WTC11 (cell line): ENCODE results near the gene KCNIP1. TPM values are rescaled to one million over a fixed set of nuclear protein-coding genes. Genes with fewer than 3 reads are reported as not detected.

Experiments used
- ATAC-seq: fragments of 200-7000 bp; cut with Tn5 transposase; 2 replicates; pipeline ENCODE4 v1.10.0; 2021; ENCODE audit warnings: mild to moderate bottlenecking, moderate library complexity
- CTCF ChIA-PET: fragments of 300-600 bp; sonication (Branson Sonifier 250); formaldehyde crosslinking; loops from one replicate; lab custom pipeline; 2021; ENCODE audit warnings: antibody characterized with exemption; lab: Charles Lee
- POLR2A ChIA-PET: fragments of 350-600 bp; sonication (Branson Sonifier 250); formaldehyde crosslinking; loops from one replicate; lab custom pipeline; 2021; ENCODE audit warnings: antibody characterized with exemption; lab: Charles Lee
- DNase-seq: peaks from one replicate; pipeline ENCODE4 v3.0.0; 2021; ENCODE audit warnings: low spot score
- H3K27ac Mint-ChIP-seq: 2 replicates; pipeline ENCODE4 v1.8.0; 2021; ENCODE audit warnings: mixed read lengths
- H3K27me3 Mint-ChIP-seq: 2 replicates; pipeline ENCODE4 v1.8.0; 2021; ENCODE audit warnings: low read depth, mild to moderate bottlenecking, moderate library complexity, mixed read lengths
- H3K36me3 Mint-ChIP-seq: 2 replicates; pipeline ENCODE4 v1.8.0; 2021; ENCODE audit warnings: mixed read lengths
- H3K4me1 Mint-ChIP-seq: 2 replicates; pipeline ENCODE4 v1.8.0; 2022; ENCODE audit warnings: mixed read lengths
- H3K4me3 Mint-ChIP-seq: 2 replicates; pipeline ENCODE4 v1.8.0; 2021; ENCODE audit warnings: mild to moderate bottlenecking, moderate library complexity, mixed read lengths
- H3K9me3 Mint-ChIP-seq: 2 replicates; pipeline ENCODE4 v1.8.0; 2021; ENCODE audit warnings: mixed read lengths
- CREB1 ChIP-seq: sonication (generic); formaldehyde crosslinking; IDR thresholded peaks from 2 replicates; pipeline ENCODE4 v1.8.0; 2023; ENCODE audit warnings: mild to moderate bottlenecking, missing genetic modification reagents
- E2F1 ChIP-seq: sonication (generic); formaldehyde crosslinking; IDR thresholded peaks from 2 replicates; pipeline ENCODE4 v1.8.0; 2022; ENCODE audit warnings: mild to moderate bottlenecking, missing genetic modification reagents
- E2F4 ChIP-seq: sonication (generic); formaldehyde crosslinking; IDR thresholded peaks from 2 replicates; pipeline ENCODE4 v1.8.1; 2022; ENCODE audit warnings: low read depth, mild to moderate bottlenecking, moderate library complexity, missing genetic modification reagents, borderline replicate concordance
- FOXK1 ChIP-seq: sonication (generic); formaldehyde crosslinking; IDR thresholded peaks from 2 replicates; pipeline ENCODE4 v1.8.0; 2022; ENCODE audit warnings: mild to moderate bottlenecking, moderate library complexity, missing genetic modification reagents
- FOXP1 ChIP-seq: sonication (generic); formaldehyde crosslinking; IDR thresholded peaks from 2 replicates; pipeline ENCODE4 v1.8.0; 2022; ENCODE audit warnings: missing genetic modification reagents, mild to moderate bottlenecking, moderate library complexity, borderline replicate concordance
- GRHL2 ChIP-seq: fragments of 250-450 bp; sonication (Bioruptor Pico); IDR thresholded peaks from 2 replicates; pipeline ENCODE4 v1.8.0; 2022; ENCODE audit warnings: mild to moderate bottlenecking, moderate library complexity; ENCODE audit not compliant: insufficient replicate concordance, severe bottlenecking
- HMGXB4 ChIP-seq: sonication (generic); formaldehyde crosslinking; IDR thresholded peaks from 2 replicates; pipeline ENCODE4 v1.8.1; 2023; ENCODE audit warnings: mild to moderate bottlenecking, moderate library complexity, missing genetic modification reagents
- MAX ChIP-seq: sonication (generic); formaldehyde crosslinking; IDR thresholded peaks from 2 replicates; pipeline ENCODE4 v1.8.0; 2022; ENCODE audit warnings: mild to moderate bottlenecking, missing genetic modification reagents
- NR1H2 ChIP-seq: sonication (generic); formaldehyde crosslinking; IDR thresholded peaks from 2 replicates; pipeline ENCODE4 v1.9.0; 2021; ENCODE audit warnings: mild to moderate bottlenecking, moderate library complexity, missing genetic modification reagents
- SMAD4 ChIP-seq: sonication (generic); formaldehyde crosslinking; IDR thresholded peaks from 2 replicates; pipeline ENCODE4 v1.8.0; 2022; ENCODE audit warnings: mild to moderate bottlenecking, missing genetic modification reagents
- TCF7 ChIP-seq: sonication (generic); formaldehyde crosslinking; IDR thresholded peaks from 2 replicates; pipeline ENCODE4 v1.8.0; 2022; ENCODE audit warnings: mild to moderate bottlenecking, low read depth, missing genetic modification reagents, moderate library complexity
- ZBTB43 ChIP-seq: sonication (generic); formaldehyde crosslinking; IDR thresholded peaks from 2 replicates; pipeline ENCODE4 v1.8.1; 2023; ENCODE audit warnings: mild to moderate bottlenecking, missing genetic modification reagents
- ZNF121 ChIP-seq: sonication (generic); formaldehyde crosslinking; IDR thresholded peaks from 2 replicates; pipeline ENCODE4 v1.8.0; 2023; ENCODE audit warnings: missing genetic modification reagents
- ZNF263 ChIP-seq: sonication (generic); formaldehyde crosslinking; IDR thresholded peaks from 2 replicates; pipeline ENCODE4 v1.8.1; 2022; ENCODE audit warnings: low read depth, mild to moderate bottlenecking, moderate library complexity, missing genetic modification reagents
- ZNF512 ChIP-seq: sonication (generic); formaldehyde crosslinking; IDR thresholded peaks from 2 replicates; pipeline ENCODE4 v1.8.1; 2022; ENCODE audit warnings: missing genetic modification reagents, borderline replicate concordance
- ZSCAN18 ChIP-seq: fragments of 250-450 bp; sonication (Bioruptor Pico); IDR thresholded peaks from 2 replicates; pipeline ENCODE4 v2.1.2; 2022; ENCODE audit warnings: mild to moderate bottlenecking, moderate library complexity
- total RNA-seq: library from RNA; stranded (reverse); gene quantifications from 3 replicates; pipeline ENCODE4 v1.2.3, GENCODE V29; 2021

KCNIP1 gene
- total RNA-seq, 1 experiment from 2014 or later, result 0.59 TPM

GRCh38 chr5:170634256-170634990, 130.6 kb downstream of the KCNIP1 start (continued):
- TF ChIP-seq HMGXB4 (CRISPR knock-in tag) (no peak), ZNF121 (CRISPR knock-in tag) (no peak), E2F1 (CRISPR knock-in tag) (no peak), FOXK1 (CRISPR knock-in tag) (no peak), TCF7 (CRISPR knock-in tag) (no peak), MAX (CRISPR knock-in tag) (no peak), ZNF263 (no peak), ZNF512 (no peak), ZBTB43 (CRISPR knock-in tag) (no peak)

- DNase-seq, result no peak
- H3K4me3 Mint-ChIP-seq, result no peak overlapping the region
- TF ChIP-seq SMAD4 (CRISPR knock-in tag) (no peak), NR1H2 (no peak), E2F4 (CRISPR knock-in tag) (no peak), GRHL2 (CRISPR knock-in tag) (no peak), ZSCAN18 (no peak), CREB1 (no peak), FOXP1 (CRISPR knock-in tag) (no peak)
- peaks cover 61% of the 10 kb centered on the region for H3K4me1 Mint-ChIP-seq
- no peaks in the 10 kb centered on the region for H3K36me3 Mint-ChIP-seq
- ATAC-seq, result no peak
- ChIA-PET CTCF (interaction anchor here (1.3 to 1.4 kb wide), 2 partner anchors 87 to 109 kb away, joined by 3 to 4 read pairs; no protein-coding TSS in a partner anchor), POLR2A (no interaction called here)
- no peaks in the 10 kb centered on the region for H3K9me3 Mint-ChIP-seq
- H3K27me3 Mint-ChIP-seq, result no peaks in the 10 kb centered on the region; the same call in 1 of the 2 replicates
- no peak overlapping the region; the same call in 1 of the 2 replicates for H3K27ac Mint-ChIP-seq
These were observed 131.9 kb downstream of the KCNIP1 start for GRCh38 chr5:170635706-170636105.
